ENCODE data around the gene FAM185A.
"Not testable (repeated sequence)": the region's sequence is repeated elsewhere in the genome, so short reads cannot be mapped to it uniquely, and the experiment has no call there.

DNA sequence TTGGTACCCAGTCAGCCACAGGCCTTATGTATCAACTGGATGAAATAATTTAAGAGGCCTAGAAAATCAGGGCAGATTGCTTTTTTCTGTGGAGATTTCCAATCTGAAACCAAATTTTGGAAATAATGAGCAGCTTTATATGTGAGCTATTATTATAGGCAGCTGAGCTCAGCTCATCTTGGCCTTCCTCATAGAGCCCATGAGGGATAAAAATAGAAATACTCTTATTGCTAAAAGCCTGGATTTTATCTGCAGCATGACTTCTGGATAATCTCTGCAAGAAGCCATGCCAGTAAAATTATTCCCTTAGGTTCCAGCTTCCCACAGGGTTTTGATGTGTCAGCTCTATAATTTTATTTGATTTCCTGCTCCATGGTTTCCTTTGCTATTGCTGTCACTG, 43.0 kb downstream of the FAM185A start:
- TF ChIP-seq EZH2phosphoT487 (IDR thresholded peaks at IDR 0.05; ENCODE audit: insufficient read depth, low read depth); EZH2 (IDR thresholded peaks at IDR 0.05; ENCODE audit: insufficient read depth, poor library complexity, severe bottlenecking): not testable (repeated sequence)
